ENCODE measurements around the gene C1orf216. TPM values are rescaled to one million over a fixed set of nuclear protein-coding genes. Genes with fewer than 3 reads are reported as not detected.
"Not testable (repeated sequence)": the region's sequence is repeated elsewhere in the genome, so short reads cannot be mapped to it uniquely, and the experiment has no call there.

Gene C1orf216
- total and polyA plus RNA-seq, 2 of the 8 experiments (the other 6 are each of a cell fraction or from before 2014, with no cell fraction given), result 7.5 to 10.8 TPM

DNA sequence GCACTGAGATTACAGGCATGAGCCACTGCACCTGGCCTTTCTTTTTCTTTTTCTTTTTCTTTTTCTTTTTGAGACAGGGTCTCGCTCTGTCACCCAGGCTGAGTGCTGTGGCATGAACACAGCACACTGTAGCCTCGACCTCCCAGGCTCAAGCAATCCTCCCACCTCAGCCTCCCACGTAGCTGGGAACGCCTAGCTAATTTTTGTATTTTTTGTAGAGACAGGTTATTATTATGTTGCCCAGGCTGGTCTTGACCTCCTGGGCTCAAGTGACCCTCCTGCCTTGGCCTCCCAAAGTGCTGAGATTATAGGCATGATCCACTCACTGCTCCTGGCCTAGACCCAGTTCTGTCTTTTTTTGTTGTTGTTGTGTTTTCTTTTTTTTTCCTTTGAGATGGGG, 28.6 kb downstream of the C1orf216 start:
- 97% methylated on average over 4 of the region's 4 CpGs; no CpG with 5 or more reads in 1 of the 2 experiments for WGBS, 2 experiments (ENCODE audit: extremely low coverage in 1 of 2, insufficient coverage in 1 of 2, insufficient read length in 1 of 2, insufficient replicate concordance in 2 of 2, low coverage in 1 of 2, low lambda C conversion rate in 2 of 2, missing lambda C conversion rate in 1 of 2)
- H2BK12ac ChIP-seq (ENCODE audit: low read depth, low read length); H3K23ac ChIP-seq (ENCODE audit: insufficient read length); H4K91ac ChIP-seq (replicated peaks; ENCODE audit: insufficient read length, low read length); H3K27me3 ChIP-seq (replicated peaks in 1 of 4; ENCODE audit: control insufficient read depth in 3 of 4, extremely low read depth in 1 of 4, insufficient read depth in 3 of 4, low read length in 3 of 4); H4K5ac ChIP-seq (ENCODE audit: insufficient read length, low read depth, low read length); H3K79me1 ChIP-seq (ENCODE audit: low read depth, low read length); H2BK20ac ChIP-seq (ENCODE audit: low read length); H4K20me1 ChIP-seq (replicated peaks in 1 of 2; ENCODE audit: control insufficient read depth in 1 of 2, insufficient read depth in 2 of 2, low read length in 2 of 2); H3K4ac ChIP-seq (replicated peaks; ENCODE audit: insufficient read length, low read depth, low read length); H3K18ac ChIP-seq (ENCODE audit: extremely low read depth, low read length); H3K36me3 ChIP-seq (ENCODE audit: control insufficient read depth in 2 of 4, insufficient read depth in 4 of 4, low read length in 3 of 4); H3K4me2 ChIP-seq (ENCODE audit: insufficient read depth in 1 of 2, low read depth in 2 of 2, low read length in 2 of 2); H3K14ac ChIP-seq (ENCODE audit: insufficient read length); H3K9ac ChIP-seq (replicated peaks in 1 of 4; ENCODE audit: extremely low read depth in 1 of 4, low read depth in 3 of 4, low read length in 3 of 4); H3K27ac ChIP-seq (ENCODE audit: low read depth, low read length); H3K23me2 ChIP-seq (ENCODE audit: low read depth, low read length); H3K4me3 ChIP-seq (ENCODE audit: extremely low read depth in 1 of 4, insufficient read depth in 2 of 4, low read depth in 3 of 4, low read length in 4 of 4); H2AK5ac ChIP-seq (ENCODE audit: low read depth, low read length); H2AFZ ChIP-seq (ENCODE audit: low read length); H3K9me3 ChIP-seq (ENCODE audit: insufficient read depth in 2 of 2, low read depth in 1 of 2, low read length in 1 of 2); H2BK5ac ChIP-seq (ENCODE audit: low read depth, low read length); H3K79me2 ChIP-seq (ENCODE audit: control insufficient read depth in 1 of 2, insufficient read depth in 2 of 2, low read length in 2 of 2); H3K56ac ChIP-seq (replicated peaks; ENCODE audit: insufficient read length, low read depth, low read length); H4K8ac ChIP-seq (ENCODE audit: extremely low read depth, insufficient read depth, low read length); H2BK15ac ChIP-seq (ENCODE audit: low read length); FAIRE-seq; H2BK120ac ChIP-seq (replicated peaks; ENCODE audit: low read depth, low read length); DNase-seq (ENCODE audit: low read depth in 1 of 2, low spot score in 2 of 2): not testable (repeated sequence)
- POLR2A ChIA-PET (ENCODE audit: partially characterized antibody), result interaction anchor here (1.1 to 2.2 kb wide), 3 partner anchors 9 to 116 kb away, joined by 3 to 7 read pairs (median 5); partner anchors contain the start of gene C1orf216
- peaks cover 2 to 14% (median 5%) of the 10 kb centered on the region in 4 experiments; a peak in 6 of 7 replicates for H3K4me1 ChIP-seq (replicated peaks in 1 of 4; ENCODE audit: control insufficient read depth in 3 of 4, insufficient read depth in 4 of 4, low read length in 3 of 4)
- CTCF ChIA-PET (ENCODE audit: partially characterized antibody), result interaction anchor here (1.0 to 5.3 kb wide), 6 partner anchors 13 to 258 kb away, joined by 3 to 29 read pairs (median 4); no protein-coding TSS in a partner anchor
